ENCODE results near the gene ANKRD13B.

Gene ANKRD13B

GRCh38 chr17:29582772-29583171, 10.2 kb upstream of the ANKRD13B start:
- DNase-seq = no peak

GRCh38 chr17:29583324-29584248, 9.3 kb upstream of the ANKRD13B start:
- no peak for DNase-seq

- no peak for DNase-seq
Observed at GRCh38 chr17:29584452-29585079, 8.4 kb upstream of the ANKRD13B start.

GRCh38 chr17:29585080-29585751, 7.7 kb upstream of the ANKRD13B start:
- peak; percentile 25 for DNase-seq

- no peak for DNase-seq
Observed at GRCh38 chr17:29586676-29587469, 6.1 kb upstream of the ANKRD13B start.

- no peak for DNase-seq
Observed at GRCh38 chr17:29587591-29587990, 5.3 kb upstream of the ANKRD13B start.

GRCh38 chr17:29588017-29588561, 4.8 kb upstream of the ANKRD13B start:
- DNase-seq = no peak

- peak; percentile 37 for DNase-seq
Observed at GRCh38 chr17:29588562-29589411, 4.1 kb upstream of the ANKRD13B start.

GRCh38 chr17:29589524-29590410, 3.2 kb upstream of the ANKRD13B start, which contains the start of gene GIT1:
Gene GIT1, minus strand, starts transcription at chr17:29589648. Its CDS starts 270 bp downstream, at chr17:29589378.
- DNase-seq = peak; percentile 81

GRCh38 chr17:29590411-29591145, 2.4 kb upstream of the ANKRD13B start:
- DNase-seq = no peak

- no peak for DNase-seq
Observed at GRCh38 chr17:29591146-29591736, 1.7 kb upstream of the ANKRD13B start.

- DNase-seq = peak; percentile 62
Observed at GRCh38 chr17:29591737-29592608, 959 bp upstream of the ANKRD13B start.

GRCh38 chr17:29593591-29594518, 923 bp downstream of the ANKRD13B start:
- no peak for DNase-seq

- DNase-seq = no peak
Observed at GRCh38 chr17:29594519-29595090, 1.7 kb downstream of the ANKRD13B start.

GRCh38 chr17:29595107-29595942, 2.4 kb downstream of the ANKRD13B start:
- DNase-seq = no peak

Data from central memory CD4-positive, alpha-beta T cell (primary cell).